B cell (primary cell): ENCODE measurements around the gene HCN2. TPM values are rescaled to one million over a fixed set of nuclear protein-coding genes. Genes with fewer than 3 reads are reported as not detected.
A peak's percentile ranks its signal among the peaks of the same experiment; 100 is the strongest.

Experiments
- ATAC-seq: fragments of 200-7000 bp; cut with Tn5 transposase; one replicate; pipeline ENCODE4 v1.10.0; 2021; ENCODE audit warnings: low read depth, mild to moderate bottlenecking, moderate number of reproducible peaks, moderate library complexity
- CTCF ChIA-PET: fragments of 350-600 bp; sonication (Branson Sonifier 250); formaldehyde crosslinking; loops from one replicate; lab custom pipeline; 2021; ENCODE audit warnings: antibody characterized with exemption, inconsistent platforms; lab: Charles Lee
- POLR2A ChIA-PET: fragments of 350-600 bp; sonication (Branson Sonifier 250); formaldehyde crosslinking; loops from one replicate; lab custom pipeline; 2021; ENCODE audit warnings: antibody characterized with exemption; lab: Charles Lee
- DNase-seq: peaks from one replicate; pipeline ENCODE4 v3.0.0; 2013
- H2AFZ ChIP-seq: 2 replicates; pipeline ENCODE4 v1.6.1; 2012; ENCODE audit warnings: mild to moderate bottlenecking, low read depth, low read length; ENCODE audit not compliant: insufficient read depth, poor library complexity, severe bottlenecking
- H3K27ac ChIP-seq, 2 donors: 1 replicate in 1 of 2; 2 replicates in 1 of 2; pipeline ENCODE4 v1.5.1; 2012 to 2013; ENCODE audit warnings: low read length in 2 of 2, mild to moderate bottlenecking in 2 of 2, moderate library complexity in 1 of 2
- H3K27me3 ChIP-seq, 4 experiments: fragments of 200-600 bp in 1 of 4; sonication (generic) in 1 of 4; replicated peaks in 1 of 4; 1 replicate in 2 of 4; 2 replicates in 2 of 4; pipeline versions ENCODE4 v1.6.1 to v1.7.0; 2013 to 2016; ENCODE audit warnings: low read length in 3 of 4, mild to moderate bottlenecking in 2 of 4, mixed read lengths in 1 of 4, moderate library complexity in 1 of 4; ENCODE audit not compliant: insufficient read depth in 4 of 4, control insufficient read depth in 3 of 4; ENCODE audit errors: control extremely low read depth in 1 of 4
- H3K36me3 ChIP-seq, 2 experiments: replicated peaks in 1 of 2; 1 replicate in 1 of 2; 2 replicates in 1 of 2; pipeline versions ENCODE4 v1.6.1 to v1.7.1; 2013; ENCODE audit warnings: low read length in 1 of 2; ENCODE audit not compliant: insufficient read depth in 2 of 2, control insufficient read depth in 1 of 2; ENCODE audit errors: control extremely low read depth in 1 of 2, extremely low read depth in 1 of 2
- H3K4me1 ChIP-seq, 2 donors: fragments of 200-600 bp in 1 of 2; sonication (generic) in 1 of 2; 1 replicate in 1 of 2; 2 replicates in 1 of 2; pipeline versions ENCODE4 v1.5.1 to v1.6.1; 2013 to 2017; ENCODE audit warnings: low read length in 2 of 2; ENCODE audit not compliant: control insufficient read depth in 2 of 2, insufficient read depth in 2 of 2
- H3K4me2 ChIP-seq: replicated peaks from 2 replicates; pipeline ENCODE3; 2012; ENCODE audit warnings: mild to moderate bottlenecking, low read depth, low read length; ENCODE audit not compliant: poor library complexity, severe bottlenecking
- H3K4me3 ChIP-seq, 5 experiments: fragments of 200-600 bp in 1 of 5; sonication (generic) in 1 of 5; 1 replicate in 3 of 5; 2 replicates in 2 of 5; pipeline versions ENCODE4 v1.5.1 to v1.7.0; 2011 to 2016; ENCODE audit warnings: low read length in 4 of 5, mild to moderate bottlenecking in 4 of 5, low read depth in 2 of 5, control low read depth in 1 of 5, moderate library complexity in 1 of 5; ENCODE audit not compliant: insufficient read depth in 1 of 5; ENCODE audit errors: control extremely low read depth in 1 of 5, extremely low read depth in 1 of 5
- H3K79me2 ChIP-seq: fragments of 200-600 bp; sonication (generic); one replicate; pipeline ENCODE4 v1.6.0; 2016; ENCODE audit warnings: low read length; ENCODE audit not compliant: control insufficient read depth, insufficient read depth
- H3K9ac ChIP-seq: fragments of 200-600 bp; sonication (generic); 2 replicates; pipeline ENCODE4 v1.6.1; 2017; ENCODE audit warnings: mild to moderate bottlenecking, low read length, moderate library complexity
- H3K9me3 ChIP-seq, 3 donors: one replicate each; pipeline versions ENCODE4 v1.6.1 to v1.7.1; 2013; ENCODE audit warnings: low read length in 2 of 3; ENCODE audit not compliant: control insufficient read depth in 2 of 3, insufficient read depth in 1 of 3; ENCODE audit errors: control extremely low read depth in 1 of 3
- H4K20me1 ChIP-seq: 2 replicates; pipeline ENCODE4 v1.6.0; 2012; ENCODE audit warnings: mild to moderate bottlenecking, low read length; ENCODE audit not compliant: insufficient read depth, control insufficient read depth, poor library complexity, severe bottlenecking
- H3K27ac Mint-ChIP-seq: one replicate; pipeline ENCODE4 v1.8.0; 2021; ENCODE audit warnings: mixed read lengths
- H3K27me3 Mint-ChIP-seq: one replicate; pipeline ENCODE4 v1.8.0; 2021; ENCODE audit warnings: mixed read lengths
- H3K4me1 Mint-ChIP-seq: one replicate; pipeline ENCODE4 v1.8.0; 2021; ENCODE audit warnings: mixed read lengths
- H3K4me3 Mint-ChIP-seq: one replicate; pipeline ENCODE4 v1.8.0; 2021; ENCODE audit warnings: mixed read lengths
- H3K9me3 Mint-ChIP-seq: one replicate; pipeline ENCODE4 v1.8.0; 2022; ENCODE audit warnings: mixed read lengths; ENCODE audit not compliant: insufficient read depth
- CTCF ChIP-seq: fragments of 200-600 bp; IDR thresholded peaks from one replicate; pipeline ENCODE4 v1.8.0; 2022; ENCODE audit warnings: antibody characterized with exemption, mild to moderate bottlenecking
- EZH2 ChIP-seq: IDR thresholded peaks from 2 replicates; pipeline ENCODE4 v1.6.1; 2012; ENCODE audit warnings: borderline replicate concordance, low read depth, mild to moderate bottlenecking, moderate library complexity, low read length; ENCODE audit not compliant: insufficient read depth, poor library complexity, severe bottlenecking
- WGBS: methylation state at CpG from one replicate; pipeline ENCODE4 v1.1.5; 2013; ENCODE audit warnings: missing lambda C conversion rate; ENCODE audit not compliant: insufficient coverage; 5-methylcytosine and 5-hydroxymethylcytosine counted together
- intact Hi-C: fragments of 100-400 bp; cut with micrococcal nuclease; formaldehyde crosslinking; loops from one replicate; pipeline ENCODE4 v1.10.0; 2022
- polyA plus RNA-seq: library from polyadenylated mRNA; depleted of rRNA; stranded (reverse); fragments of >200 nt; gene quantifications from 2 replicates; pipeline ENCODE4 v1.2.3, GENCODE V29; 2012
- total RNA-seq, 2 donors: library from RNA; stranded (reverse); fragments of 120-200 nt in 1 of 2; gene quantifications; 1 replicate in 1 of 2; 2 replicates in 1 of 2; pipeline versions ENCODE4 v1.2.3 to v1.2.4, GENCODE V29; 2013 to 2022

Gene HCN2
- total and polyA plus RNA-seq, 2 donors (not counting 1 experiment from before 2014, with no cell fraction given): 0.27 to 0.57 TPM

GRCh38 chr19:641702-642101 is 52.0 kb downstream of the HCN2 start:
- intact Hi-C loops: no loop called here
- H2AFZ ChIP-seq: no peak overlapping the region
- POLR2A ChIA-PET: interaction anchor here (1.3 kb wide), 1 partner anchor 14 kb away, joined by 3 read pairs; no protein-coding TSS in a partner anchor
- Mint-ChIP-seq H3K9me3 (no peaks in the 10 kb centered on the region), H3K4me3 (peak overlapping the region; percentile 47), H3K4me1 (peaks cover 25% of the 10 kb centered on the region), H3K27me3 (no peaks in the 10 kb centered on the region), H3K27ac (peak overlapping the region; percentile 41)
- H3K4me1 ChIP-seq: peaks cover 12 to 35% of the 10 kb centered on the region in 2 donors
- CTCF ChIA-PET: no interaction called here
- peaks cover 0 to 6% (median 0%) of the 10 kb centered on the region in 3 donors for H3K9me3 ChIP-seq
- H3K36me3 ChIP-seq: peaks cover 0 to 10% of the 10 kb centered on the region in 2 experiments
- WGBS: 81% methylated on average over 17 of the region's 17 CpGs
- no peak overlapping the region for H3K4me3 ChIP-seq
- H3K4me2 ChIP-seq: no peak overlapping the region
- H3K27me3 ChIP-seq: peaks cover 0 to 2% (median 0%) of the 10 kb centered on the region in 4 experiments
- DNase-seq (no peak), ATAC-seq (no peak)
- no peak overlapping the region for H3K9ac ChIP-seq
- peaks cover 35% of the 10 kb centered on the region for H4K20me1 ChIP-seq
- no peak for TF ChIP-seq CTCF
- no peak for TF ChIP-seq EZH2
- H3K27ac ChIP-seq: no peak overlapping the region
- no peaks in the 10 kb centered on the region for H3K79me2 ChIP-seq

GRCh38 chr19:642767-643727 is 53.4 kb downstream of the HCN2 start:
- ATAC-seq (no peak), DNase-seq (no peak)
- no peaks in the 10 kb centered on the region for H3K79me2 ChIP-seq
- no peak overlapping the region for H3K4me3 Mint-ChIP-seq
- H3K27ac Mint-ChIP-seq: peak overlapping the region; percentile 26
- peaks cover 12 to 24% of the 10 kb centered on the region in 2 donors for H3K4me1 ChIP-seq
- WGBS: 85% methylated on average over 70 of the region's 70 CpGs
- H3K27me3 ChIP-seq: no peaks in the 10 kb centered on the region
- CTCF ChIA-PET: no interaction called here
- H3K9ac ChIP-seq: no peak overlapping the region
- H2AFZ ChIP-seq: no peak overlapping the region
- H3K27ac ChIP-seq: no peak overlapping the region
- TF ChIP-seq CTCF: no peak
- TF ChIP-seq EZH2: no peak
- H3K4me1 Mint-ChIP-seq: peaks cover 16% of the 10 kb centered on the region
- H3K4me2 ChIP-seq: no peak overlapping the region
- intact Hi-C loops: no loop called here
- H3K27me3 Mint-ChIP-seq: no peaks in the 10 kb centered on the region
- H3K9me3 Mint-ChIP-seq: no peaks in the 10 kb centered on the region
- peaks cover 0 to 21% of the 10 kb centered on the region in 2 experiments for H3K36me3 ChIP-seq
- H3K9me3 ChIP-seq: peaks cover 0 to 6% (median 0%) of the 10 kb centered on the region in 3 donors
- no peak overlapping the region for H3K4me3 ChIP-seq
- POLR2A ChIA-PET: no interaction called here
- H4K20me1 ChIP-seq: peaks cover 48% of the 10 kb centered on the region
